Effector memory CD4-positive, alpha-beta T cell (primary cell): ENCODE results near the gene TMEM218.

Experiments
- DNase-seq, 3 donors: peaks; one replicate each; pipeline ENCODE4 v3.0.0-alpha.2; 2020
- H3K27ac ChIP-seq: 2 replicates; pipeline ENCODE4 v1.7.0; 2013; ENCODE audit warnings: mild to moderate bottlenecking, low read length, moderate library complexity; ENCODE audit not compliant: insufficient read depth, poor library complexity, severe bottlenecking
- H3K27me3 ChIP-seq: replicated peaks from 2 replicates; pipeline ENCODE4 v1.7.0; 2013; ENCODE audit warnings: mild to moderate bottlenecking, low read length; ENCODE audit not compliant: insufficient read depth, control insufficient read depth, poor library complexity, severe bottlenecking
- H3K36me3 ChIP-seq: 2 replicates; pipeline ENCODE4 v1.7.0; 2013; ENCODE audit warnings: mild to moderate bottlenecking, low read length, moderate library complexity; ENCODE audit not compliant: control insufficient read depth, insufficient read depth
- H3K4me1 ChIP-seq: 2 replicates; pipeline ENCODE4 v1.7.0; 2013; ENCODE audit warnings: low read length, mild to moderate bottlenecking; ENCODE audit not compliant: control insufficient read depth, insufficient read depth, poor library complexity, severe bottlenecking
- H3K4me3 ChIP-seq: 2 replicates; pipeline ENCODE4 v1.7.0; 2013; ENCODE audit warnings: low read length, low read depth, mild to moderate bottlenecking; ENCODE audit not compliant: insufficient read depth, poor library complexity, severe bottlenecking
- H3K9me3 ChIP-seq: 2 replicates; pipeline ENCODE4 v1.7.0; 2013; ENCODE audit warnings: mild to moderate bottlenecking, low read length, moderate library complexity; ENCODE audit not compliant: control insufficient read depth
- total RNA-seq, 3 donors: gene quantifications; one replicate each; lab custom pipeline; 2026; lab: John Stamatoyannopoulos, UW

Gene TMEM218
- 7.4 to 9.5 (median 9.3) reads per million in 3 donors for total RNA-seq

DNA sequence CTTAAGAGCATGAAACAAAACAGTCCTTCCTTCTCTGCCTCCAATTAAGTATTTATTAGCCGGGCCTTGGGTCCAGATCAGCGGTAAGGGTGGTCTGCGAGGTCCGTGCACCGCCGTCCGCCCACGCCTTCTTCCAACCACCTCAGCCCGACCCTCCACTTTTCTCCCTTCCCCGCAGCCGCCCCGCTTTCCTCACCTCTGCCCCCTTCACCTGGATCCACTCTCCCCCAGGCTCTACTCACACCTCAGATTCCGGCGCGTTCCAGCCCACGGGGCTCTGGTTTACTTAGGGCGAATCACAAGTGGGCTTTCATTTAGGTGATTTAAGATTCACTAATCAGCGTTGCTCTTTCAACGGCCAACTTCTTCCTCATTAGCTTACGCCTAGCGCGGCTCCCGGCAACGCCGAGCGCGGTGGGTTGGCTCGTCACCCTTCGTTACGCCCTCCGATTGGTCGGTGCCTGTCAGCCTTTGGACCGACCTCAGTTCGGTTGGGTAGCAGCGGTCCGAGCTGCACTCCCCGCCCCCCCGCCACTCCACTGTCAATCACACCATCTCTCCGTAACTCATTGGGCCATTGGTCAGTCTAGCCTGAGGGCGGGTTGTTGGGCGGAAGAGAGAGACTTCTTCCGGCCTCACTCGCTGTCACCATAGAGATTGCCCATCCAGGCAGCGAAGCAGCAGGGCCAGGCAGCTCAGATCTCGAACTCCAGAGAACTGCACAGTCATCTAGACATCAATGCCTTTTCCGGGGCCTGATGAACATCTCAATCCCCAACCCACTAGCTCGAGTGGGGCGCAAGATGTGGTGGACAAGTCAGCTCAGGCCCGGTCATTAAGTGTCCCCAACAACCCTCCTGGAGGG is at the start of gene TMEM218:
Gene TMEM218 (minus strand): TSS at position 284 of the 865 bp plus-strand sequence. CDS start 9,385 bp downstream, outside the sequence.
- peak within 1 kb of the TSS; percentile 77 for H3K4me3 ChIP-seq
- no peaks in the 10 kb centered on the region for H3K27me3 ChIP-seq
- peak within 1 kb of the TSS; percentile 73 for H3K27ac ChIP-seq
- H3K36me3 ChIP-seq: no peaks in the 10 kb centered on the region
- H3K9me3 ChIP-seq: no peaks in the 10 kb centered on the region
- peak; percentile 91 to 94 (median 93) for DNase-seq
- peaks cover 7% of the 10 kb centered on the region for H3K4me1 ChIP-seq

GRCh38 chr11:125157953-125158680 is 46.7 kb upstream of the TMEM218 start:
- Histone ChIP-seq H3K27me3 (no peaks in the 10 kb centered on the region), H3K9me3 (no peaks in the 10 kb centered on the region), H3K4me1 (no peaks in the 10 kb centered on the region), H3K4me3 (no peak overlapping the region), H3K36me3 (no peaks in the 10 kb centered on the region), H3K27ac (no peak overlapping the region)
- no peak for DNase-seq

GRCh38 chr11:125157118-125157733 is 45.8 kb upstream of the TMEM218 start:
- no peak for DNase-seq
- Histone ChIP-seq H3K9me3 (no peaks in the 10 kb centered on the region), H3K27me3 (no peaks in the 10 kb centered on the region)

GRCh38 chr11:125156346-125157117 is 45.1 kb upstream of the TMEM218 start:
- Histone ChIP-seq H3K4me3 (no peak overlapping the region), H3K27ac (no peak overlapping the region), H3K4me1 (no peaks in the 10 kb centered on the region), H3K36me3 (no peaks in the 10 kb centered on the region), H3K9me3 (no peaks in the 10 kb centered on the region), H3K27me3 (no peaks in the 10 kb centered on the region)
- DNase-seq: no peak

More at GRCh38 chr11:125157118-125157733, 45.8 kb upstream of the TMEM218 start:
- Histone ChIP-seq H3K4me3 (no peak overlapping the region), H3K4me1 (no peaks in the 10 kb centered on the region), H3K27ac (no peak overlapping the region), H3K36me3 (no peaks in the 10 kb centered on the region)

DNA sequence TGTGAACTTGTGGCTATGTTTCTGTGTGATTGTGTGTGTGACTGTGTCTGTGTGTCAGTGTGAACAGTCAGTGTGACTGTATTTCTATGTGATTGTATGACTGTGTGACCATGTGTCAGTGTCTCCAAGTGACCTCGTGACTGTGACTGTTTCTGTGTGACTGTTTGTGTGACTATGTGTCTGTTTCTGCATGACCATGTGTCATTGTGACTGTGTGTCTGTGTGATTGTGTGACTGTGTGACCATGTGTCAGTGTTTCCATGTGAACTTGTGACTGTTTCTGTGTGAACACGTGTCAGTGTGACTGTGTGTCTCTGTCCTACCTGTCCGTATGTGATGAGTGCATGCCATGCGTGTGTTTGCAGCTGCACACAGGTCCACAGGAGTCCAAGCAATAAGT is 44.3 kb upstream of the TMEM218 start:
- no peaks in the 10 kb centered on the region for H3K9me3 ChIP-seq
- no peak overlapping the region for H3K27ac ChIP-seq
- no peaks in the 10 kb centered on the region for H3K36me3 ChIP-seq
- no peaks in the 10 kb centered on the region for H3K4me1 ChIP-seq
- H3K4me3 ChIP-seq: no peak overlapping the region
- DNase-seq: no peak
- no peaks in the 10 kb centered on the region for H3K27me3 ChIP-seq

DNA sequence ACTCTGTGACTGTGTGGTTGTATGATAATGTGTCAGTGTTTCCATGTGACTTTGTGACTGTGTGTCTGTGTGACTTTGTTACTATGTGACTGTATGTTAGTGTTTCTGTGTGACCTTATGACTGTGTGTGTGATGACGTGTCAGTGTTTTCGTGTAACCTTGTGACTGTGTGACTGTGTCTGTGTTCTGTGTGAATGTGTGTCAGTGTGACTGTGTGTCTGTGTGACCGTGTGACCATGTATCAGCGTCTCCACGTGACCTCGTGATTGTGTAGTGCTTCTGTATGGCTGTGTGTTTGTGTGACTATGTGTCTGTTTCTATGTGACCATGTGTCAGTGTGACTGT is 43.6 kb upstream of the TMEM218 start:
- Histone ChIP-seq H3K27me3 (no peaks in the 10 kb centered on the region), H3K36me3 (no peaks in the 10 kb centered on the region), H3K4me1 (no peaks in the 10 kb centered on the region), H3K4me3 (no peak overlapping the region), H3K27ac (no peak overlapping the region), H3K9me3 (no peaks in the 10 kb centered on the region)
- no peak for DNase-seq

DNA sequence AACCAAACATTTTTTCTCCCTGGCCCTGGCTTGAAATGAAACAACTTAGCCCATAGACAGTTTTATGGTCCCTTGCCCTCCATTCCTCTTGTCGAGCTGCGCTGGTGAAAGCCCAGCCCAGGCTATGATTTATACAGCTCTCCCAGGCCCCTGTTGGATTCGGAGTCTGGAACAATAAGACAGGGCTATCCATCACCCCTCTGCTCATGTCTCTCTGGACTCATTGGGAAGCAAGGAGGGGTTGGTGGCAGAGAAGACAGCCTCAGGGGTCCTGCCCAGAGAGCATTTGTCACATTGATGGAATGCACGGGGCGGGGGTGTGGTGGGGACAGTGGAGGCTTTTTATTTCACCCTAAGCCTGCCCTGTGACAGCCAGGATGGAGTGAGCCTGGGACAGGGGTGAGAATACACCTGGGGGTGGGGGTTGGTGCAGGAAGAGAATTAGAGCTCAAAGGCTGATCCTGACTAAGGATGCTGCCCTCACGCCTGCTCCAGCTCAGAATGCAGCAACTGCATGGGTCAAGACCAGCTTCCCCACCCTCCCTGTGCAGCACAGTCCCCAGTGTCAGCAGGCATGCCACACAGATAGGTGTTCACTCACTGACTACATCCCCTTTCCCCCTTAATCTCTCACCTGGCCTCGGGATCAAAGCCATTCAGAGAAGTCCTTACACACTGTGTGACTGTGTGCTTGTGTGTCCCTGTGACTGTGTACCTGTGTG is 43.1 kb upstream of the TMEM218 start:
- Histone ChIP-seq H3K4me1 (no peaks in the 10 kb centered on the region), H3K27me3 (no peaks in the 10 kb centered on the region), H3K27ac (no peak overlapping the region), H3K9me3 (no peaks in the 10 kb centered on the region), H3K36me3 (no peaks in the 10 kb centered on the region), H3K4me3 (no peak overlapping the region)
- DNase-seq: no peak

DNA sequence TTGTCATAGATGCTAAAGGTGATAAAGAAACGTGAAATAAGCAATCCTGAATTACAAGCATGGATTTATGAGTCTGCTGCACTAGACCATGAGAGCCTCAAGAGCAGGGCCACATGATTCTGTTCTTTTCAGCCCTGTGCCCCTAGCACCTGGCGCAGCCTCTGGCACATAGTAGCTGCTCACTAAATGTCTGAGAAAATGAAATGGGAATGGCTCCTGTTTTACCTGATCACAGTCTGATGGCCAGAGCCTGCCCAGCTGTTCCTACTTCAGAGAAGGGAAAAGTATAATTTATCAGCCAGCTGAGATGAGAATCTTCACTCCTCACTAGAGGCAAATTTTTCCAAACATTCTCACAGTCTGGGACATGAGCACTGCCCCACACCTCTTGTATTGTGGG is 42.4 kb upstream of the TMEM218 start:
- H3K4me1 ChIP-seq: no peaks in the 10 kb centered on the region
- H3K4me3 ChIP-seq: no peak overlapping the region
- no peak overlapping the region for H3K27ac ChIP-seq
- H3K36me3 ChIP-seq: no peaks in the 10 kb centered on the region
- DNase-seq: no peak
- no peaks in the 10 kb centered on the region for H3K9me3 ChIP-seq
- no peaks in the 10 kb centered on the region for H3K27me3 ChIP-seq

DNA sequence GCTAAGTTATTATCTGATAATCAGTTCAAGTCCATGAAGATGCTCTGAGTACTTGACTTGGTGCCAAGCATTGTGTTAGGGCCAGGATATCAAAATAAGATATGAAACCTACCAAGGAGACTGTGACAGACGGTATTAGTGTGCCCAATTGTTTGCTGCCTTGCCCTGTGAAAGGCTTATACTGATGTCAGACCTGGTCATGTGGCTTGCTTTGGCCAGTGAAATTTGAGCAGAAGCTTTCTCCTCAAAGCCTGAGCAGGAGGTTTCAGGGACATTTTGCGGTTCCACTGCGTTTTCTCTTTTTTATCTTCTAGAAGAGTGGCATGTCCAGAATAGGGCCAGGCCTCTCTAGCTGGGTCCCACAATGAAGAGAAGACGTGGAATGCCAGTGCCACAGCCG is 37.3 kb upstream of the TMEM218 start:
- Histone ChIP-seq H3K36me3 (no peaks in the 10 kb centered on the region), H3K27ac (no peak overlapping the region), H3K9me3 (no peaks in the 10 kb centered on the region), H3K27me3 (no peaks in the 10 kb centered on the region), H3K4me1 (no peaks in the 10 kb centered on the region), H3K4me3 (no peak overlapping the region)
- DNase-seq: no peak
